AG09309 (cell line): ENCODE results near the gene NARF.

Experiments
- DNase-seq: peaks from one replicate; pipeline ENCODE4 v3.0.0-alpha.2; 2010; ENCODE audit warnings: low read depth
- H3K4me3 ChIP-seq: 2 replicates; pipeline ENCODE4 v1.5.1; 2011; ENCODE audit warnings: mild to moderate bottlenecking, low read depth, low read length, moderate library complexity; ENCODE audit not compliant: control insufficient read depth
- TF ChIP-seq, protein P1 (sequence below): IDR thresholded peaks from 2 replicates; pipeline ENCODE4 v1.5.1; 2011; ENCODE audit warnings: mild to moderate bottlenecking, low read depth, low read length, inconsistent platforms; ENCODE audit not compliant: insufficient read depth, control insufficient read depth; ENCODE audit errors: missing control alignments

The NARF gene

GRCh38 chr17:82438401-82439193 lies 19.9 kb upstream of the NARF start:
- TF ChIP-seq, protein P1, sequence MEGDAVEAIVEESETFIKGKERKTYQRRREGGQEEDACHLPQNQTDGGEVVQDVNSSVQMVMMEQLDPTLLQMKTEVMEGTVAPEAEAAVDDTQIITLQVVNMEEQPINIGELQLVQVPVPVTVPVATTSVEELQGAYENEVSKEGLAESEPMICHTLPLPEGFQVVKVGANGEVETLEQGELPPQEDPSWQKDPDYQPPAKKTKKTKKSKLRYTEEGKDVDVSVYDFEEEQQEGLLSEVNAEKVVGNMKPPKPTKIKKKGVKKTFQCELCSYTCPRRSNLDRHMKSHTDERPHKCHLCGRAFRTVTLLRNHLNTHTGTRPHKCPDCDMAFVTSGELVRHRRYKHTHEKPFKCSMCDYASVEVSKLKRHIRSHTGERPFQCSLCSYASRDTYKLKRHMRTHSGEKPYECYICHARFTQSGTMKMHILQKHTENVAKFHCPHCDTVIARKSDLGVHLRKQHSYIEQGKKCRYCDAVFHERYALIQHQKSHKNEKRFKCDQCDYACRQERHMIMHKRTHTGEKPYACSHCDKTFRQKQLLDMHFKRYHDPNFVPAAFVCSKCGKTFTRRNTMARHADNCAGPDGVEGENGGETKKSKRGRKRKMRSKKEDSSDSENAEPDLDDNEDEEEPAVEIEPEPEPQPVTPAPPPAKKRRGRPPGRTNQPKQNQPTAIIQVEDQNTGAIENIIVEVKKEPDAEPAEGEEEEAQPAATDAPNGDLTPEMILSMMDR: no peak
- no peak for DNase-seq

GRCh38 chr17:82439194-82439828 lies 19.2 kb upstream of the NARF start:
- TF ChIP-seq, protein P1: no peak
- H3K4me3 ChIP-seq: no peak overlapping the region
- DNase-seq: no peak

More at GRCh38 chr17:82438401-82439193, 19.9 kb upstream of the NARF start:
- no peak overlapping the region for H3K4me3 ChIP-seq

DNA sequence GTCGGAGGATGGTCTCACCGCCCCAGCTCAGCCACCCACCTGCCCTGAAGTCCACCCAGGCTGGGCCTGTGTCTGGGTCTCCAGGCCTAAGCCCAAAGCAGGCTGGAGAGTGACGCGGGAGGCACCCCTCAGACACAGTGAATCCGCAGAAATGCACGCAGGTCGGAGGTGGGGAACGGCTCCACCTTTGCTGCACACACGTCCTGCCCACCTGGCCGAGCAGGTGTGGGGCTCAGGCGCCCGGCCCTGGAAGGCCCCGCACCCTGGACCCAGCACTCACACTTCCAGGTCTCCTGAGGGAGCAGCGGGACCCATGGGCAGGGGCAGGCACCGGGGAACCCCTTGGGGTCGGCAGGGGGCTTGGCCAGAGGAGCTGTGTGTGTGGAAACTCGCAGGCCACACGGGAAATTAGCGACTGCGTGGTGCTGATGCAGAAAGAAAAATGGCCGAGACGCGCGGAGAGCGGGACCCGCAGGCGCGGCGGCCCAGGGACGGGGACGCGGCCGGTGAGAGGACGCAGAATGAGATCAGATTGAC lies 18.6 kb upstream of the NARF start:
- no peak for DNase-seq
- H3K4me3 ChIP-seq: no peak overlapping the region
- TF ChIP-seq, protein P1: no peak

GRCh38 chr17:82440469-82440981 lies 18.0 kb upstream of the NARF start:
- no peak overlapping the region for H3K4me3 ChIP-seq
- TF ChIP-seq, protein P1: no peak
- no peak for DNase-seq

GRCh38 chr17:82440991-82441627 lies 17.4 kb upstream of the NARF start:
- TF ChIP-seq, protein P1: no peak
- H3K4me3 ChIP-seq: no peak overlapping the region
- no peak for DNase-seq

- DNase-seq: no peak
- TF ChIP-seq, protein P1: no peak
- H3K4me3 ChIP-seq: no peak overlapping the region
Measured at GRCh38 chr17:82441691-82442487, 16.7 kb upstream of the NARF start.
